ENCODE measurements around the gene MICAL2. TPM values are rescaled to one million over a fixed set of nuclear protein-coding genes. Genes with fewer than 3 reads are reported as not detected.
A peak's percentile ranks its signal among the peaks of the same experiment; 100 is the strongest.

Gene MICAL2
- total RNA-seq, 2 donors from 2014 or later: 60.8 to 124 TPM

DNA sequence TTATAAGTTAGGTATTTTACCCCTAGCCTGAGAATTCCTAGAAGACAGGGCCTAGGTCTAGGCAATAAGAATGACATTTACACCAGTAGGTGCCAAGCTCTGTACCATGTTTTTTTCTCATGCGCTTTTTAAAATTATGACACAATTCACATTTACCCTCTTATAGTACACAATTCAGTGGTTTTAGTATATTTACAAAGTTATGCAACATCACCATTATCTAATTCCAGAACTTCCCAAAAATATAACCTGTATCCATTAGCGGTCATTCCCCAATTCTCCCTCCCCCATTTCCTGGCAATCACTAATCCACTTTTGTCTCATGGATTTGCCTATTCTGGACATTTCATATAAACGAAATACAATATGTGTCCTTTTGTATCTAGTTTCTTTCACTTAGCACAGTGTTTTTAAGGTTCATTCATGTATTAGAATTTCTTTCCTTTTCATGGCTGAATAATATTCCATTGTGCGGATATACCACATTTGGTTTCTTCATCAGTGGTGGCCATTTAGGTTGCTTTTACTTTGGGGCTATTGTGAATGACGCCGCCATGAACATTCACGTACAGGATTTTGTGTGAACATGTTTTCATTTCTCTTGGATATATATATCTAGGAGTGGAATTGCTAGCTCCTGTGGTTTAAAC, 92.4 kb downstream of the MICAL2 start:
- no peak for DNase-seq (ENCODE audit: low spot score in 2 of 2)
- H3K9me3 Mint-ChIP-seq: peaks cover 0 to 14% of the 10 kb centered on the region in 2 donors
- H3K36me3 Mint-ChIP-seq: peaks cover 47 to 73% of the 10 kb centered on the region in 2 donors
- no peak for ATAC-seq
- H3K27ac Mint-ChIP-seq: no peak overlapping the region

DNA sequence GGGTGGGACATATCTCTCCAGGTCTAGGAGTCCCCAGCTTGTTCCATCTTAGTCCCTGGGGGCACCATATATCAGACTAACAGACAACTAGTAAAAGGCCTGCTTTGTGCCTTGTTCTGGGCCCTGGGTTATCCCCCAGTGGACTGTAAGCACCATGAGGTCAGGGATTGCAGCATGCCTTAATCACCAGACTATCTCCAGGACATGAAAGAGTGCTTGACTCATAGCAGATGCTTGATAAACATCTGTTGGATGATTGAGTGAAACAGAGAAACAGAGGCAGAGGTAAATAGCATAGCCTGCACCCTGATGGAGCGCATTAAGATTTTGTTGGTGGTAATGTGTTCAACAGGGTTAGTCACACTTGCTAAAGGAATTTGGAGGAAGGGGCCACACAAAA, 94.1 kb downstream of the MICAL2 start:
- Mint-ChIP-seq H3K9me3 (peaks cover 0 to 14% of the 10 kb centered on the region in 2 donors), H3K36me3 (peaks cover 58 to 77% of the 10 kb centered on the region in 2 donors), H3K27ac (peak overlapping the region in 1 of 2 donors; percentile 89)
- no peak for DNase-seq (ENCODE audit: low spot score in 2 of 2)
- peak in 1 of 2 donors; percentile 65 for ATAC-seq

DNA sequence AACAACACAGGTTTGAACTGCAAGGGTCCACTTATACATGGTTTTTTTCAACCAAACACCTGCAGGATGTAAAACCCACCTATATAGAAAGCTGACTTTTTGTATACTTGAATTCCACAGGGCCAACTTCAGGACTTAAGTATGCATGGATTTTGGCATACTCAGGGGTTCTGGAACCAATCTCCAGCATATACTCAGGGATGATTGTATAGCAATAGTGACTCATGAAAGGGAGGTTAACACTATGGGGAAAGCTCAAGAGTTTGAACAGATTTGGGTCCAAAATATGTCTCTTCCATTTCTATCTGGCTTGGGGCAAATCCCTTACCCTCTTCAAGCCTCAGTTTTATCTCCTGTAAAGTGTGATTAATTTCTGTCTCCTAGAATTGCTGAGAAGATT, 94.9 kb downstream of the MICAL2 start:
- peaks cover 0 to 14% of the 10 kb centered on the region in 2 donors for H3K9me3 Mint-ChIP-seq
- ATAC-seq (peak; percentile 43 to 49), DNase-seq (ENCODE audit: low spot score in 2 of 2) (no peak)
- peaks cover 61 to 83% of the 10 kb centered on the region in 2 donors for H3K36me3 Mint-ChIP-seq
- H3K27ac Mint-ChIP-seq: peak overlapping the region; percentile 10 to 89

DNA sequence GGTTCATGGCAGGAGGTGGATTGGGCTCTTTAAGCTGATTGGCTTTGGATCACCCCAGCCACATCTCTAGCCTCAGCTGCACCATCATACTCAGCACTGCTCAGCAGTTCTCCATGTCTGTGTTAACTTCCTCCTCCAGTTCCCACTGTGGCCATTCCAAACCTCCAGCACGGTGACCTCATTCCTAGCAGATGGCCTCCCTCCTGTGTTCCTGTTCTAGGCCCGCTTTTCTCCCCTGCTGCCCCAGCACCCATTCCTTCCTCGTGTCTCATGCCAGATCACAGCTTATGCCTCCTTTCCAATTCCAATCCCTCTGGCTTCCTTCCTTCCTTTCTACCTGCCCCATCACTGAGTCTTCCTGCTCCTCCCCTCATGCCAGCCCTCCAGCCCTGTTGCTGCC, 96.1 kb downstream of the MICAL2 start:
- DNase-seq (ENCODE audit: low spot score in 2 of 2) (no peak), ATAC-seq (no peak)
- H3K27ac Mint-ChIP-seq: peak overlapping the region; percentile 79 to 89
- peaks cover 66 to 84% of the 10 kb centered on the region in 2 donors for H3K36me3 Mint-ChIP-seq
- peaks cover 0 to 14% of the 10 kb centered on the region in 2 donors for H3K9me3 Mint-ChIP-seq

DNA sequence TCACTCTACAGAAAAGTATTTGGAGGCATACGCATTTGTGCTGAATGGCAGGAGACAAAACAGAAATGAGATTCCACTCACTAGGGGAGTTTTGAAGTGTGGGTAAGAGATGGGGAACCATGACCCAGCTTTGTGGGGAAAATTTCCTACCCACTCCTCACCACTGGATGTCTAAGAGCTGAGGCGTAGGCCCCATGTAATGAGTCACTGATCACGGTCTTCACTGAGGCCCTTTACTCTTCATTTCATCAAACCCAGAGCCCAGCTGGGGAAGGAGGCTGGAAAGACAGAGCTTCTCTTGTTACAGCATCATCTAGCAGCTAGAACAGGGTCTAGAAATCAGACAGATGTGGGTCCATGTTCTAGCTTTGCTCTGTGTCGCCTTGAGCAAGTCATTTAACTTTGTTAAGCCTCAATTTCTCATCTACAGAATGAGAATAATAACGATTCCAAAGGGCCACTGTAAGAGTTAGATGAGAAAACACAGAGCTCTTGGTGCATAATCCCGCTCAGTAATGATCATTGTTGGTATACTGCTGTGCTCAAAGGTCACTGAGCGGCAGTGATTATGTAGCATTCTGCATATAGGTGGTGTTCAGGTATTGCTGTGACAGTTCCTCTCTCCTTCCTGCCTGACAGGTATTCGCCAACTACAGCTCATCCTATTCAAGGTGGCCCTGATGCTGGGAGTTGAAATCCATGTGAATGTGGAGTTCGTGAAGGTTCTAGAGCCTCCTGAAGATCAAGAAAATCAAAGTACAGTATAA, 97.2 kb downstream of the MICAL2 start:
- DNase-seq (ENCODE audit: low spot score in 2 of 2) (peak; percentile 44 to 70), ATAC-seq (peak; percentile 89 to 95)
- H3K27ac Mint-ChIP-seq: peak overlapping the region; percentile 79 to 89
- H3K9me3 Mint-ChIP-seq: peaks cover 0 to 14% of the 10 kb centered on the region in 2 donors
- peaks cover 72 to 91% of the 10 kb centered on the region in 2 donors for H3K36me3 Mint-ChIP-seq

DNA sequence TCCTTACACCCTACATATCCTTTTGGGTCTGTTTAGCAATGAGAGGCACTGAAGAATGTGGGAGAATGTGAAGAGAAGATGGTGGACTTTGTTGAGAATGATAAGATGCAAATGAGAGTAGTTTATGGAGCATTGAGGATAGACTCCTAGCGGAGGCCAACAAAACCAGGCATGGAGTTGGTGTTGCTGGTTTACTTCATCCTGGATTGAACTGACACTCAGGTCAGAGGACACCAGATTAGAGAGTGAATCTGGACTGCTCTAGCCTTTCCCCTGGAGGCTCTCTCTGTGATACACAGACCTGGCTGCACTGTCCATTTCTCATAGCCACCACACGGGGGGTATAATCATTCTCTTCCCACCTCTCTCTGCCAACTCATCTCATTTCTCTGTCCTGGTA, 98.7 kb downstream of the MICAL2 start:
- ATAC-seq: no peak
- Mint-ChIP-seq H3K36me3 (peaks cover 64 to 91% of the 10 kb centered on the region in 2 donors), H3K27ac (no peak overlapping the region)

DNA sequence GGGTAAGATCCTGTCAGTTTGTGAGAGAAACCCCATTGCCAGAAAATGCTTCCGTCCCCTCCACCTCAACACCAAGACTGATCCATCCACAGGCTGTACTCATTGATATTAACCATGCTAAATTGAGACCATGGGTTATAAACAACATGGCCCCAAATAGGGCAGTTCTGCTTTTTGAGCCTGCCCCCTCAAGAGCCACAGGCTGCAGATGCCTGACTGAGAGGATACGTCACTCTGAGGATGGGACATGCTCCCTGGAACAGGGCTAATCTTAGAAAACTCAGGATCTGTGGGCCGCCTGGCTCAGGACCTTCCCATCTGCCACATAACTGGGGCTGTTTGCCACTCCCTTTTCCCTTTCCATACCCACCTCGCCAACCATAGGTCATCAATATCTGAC, 99.8 kb downstream of the MICAL2 start:
- peak overlapping the region in 1 of 2 donors; percentile 26 for H3K27ac Mint-ChIP-seq
- H3K9me3 Mint-ChIP-seq: no peaks in the 10 kb centered on the region
- ATAC-seq (no peak), DNase-seq (ENCODE audit: low spot score in 2 of 2) (no peak)
- peaks cover 56 to 90% of the 10 kb centered on the region in 2 donors for H3K36me3 Mint-ChIP-seq

More for the DNA sequence above, 98.7 kb downstream of the MICAL2 start:
- H3K9me3 Mint-ChIP-seq: peaks cover 0 to 8% of the 10 kb centered on the region in 2 donors
- no peak for DNase-seq (ENCODE audit: low spot score in 2 of 2)

DNA sequence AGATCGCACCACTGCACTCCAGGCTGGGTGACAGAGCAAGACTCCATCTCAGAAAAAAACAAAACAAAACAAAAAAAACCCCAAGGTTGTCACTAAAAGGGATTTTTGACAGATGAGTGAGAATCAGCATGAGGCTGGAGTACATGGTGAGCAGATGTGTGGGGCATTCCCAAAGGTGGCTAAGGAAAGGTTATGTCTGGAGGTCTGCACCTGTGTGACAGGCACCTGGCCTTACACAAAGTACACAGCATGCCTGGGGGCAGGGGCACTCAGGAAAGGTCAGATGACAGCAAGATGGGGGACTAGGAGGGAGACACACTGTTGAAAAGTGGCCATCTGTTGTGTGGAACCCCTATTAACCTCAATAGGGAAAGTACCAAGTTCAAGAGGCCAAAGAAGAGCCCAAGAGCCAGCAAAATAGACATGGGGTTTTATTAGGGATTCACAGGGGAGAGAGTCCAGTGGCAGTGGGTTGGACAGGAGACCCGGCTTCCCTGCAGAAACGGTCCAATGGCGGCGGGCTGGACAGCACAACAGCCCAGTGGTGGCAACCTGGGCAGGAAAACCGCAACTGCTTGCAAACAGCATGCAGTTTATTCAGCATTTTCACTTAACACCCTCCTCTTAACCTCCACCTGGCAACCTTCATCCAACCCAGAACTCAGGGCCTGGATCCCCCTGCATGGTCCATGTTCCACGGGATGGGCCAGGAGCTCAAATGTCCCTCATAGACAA, 101.1 kb downstream of the MICAL2 start:
- Mint-ChIP-seq H3K36me3 (peaks cover 52 to 88% of the 10 kb centered on the region in 2 donors), H3K27ac (peak overlapping the region in 1 of 2 donors; percentile 26), H3K9me3 (no peaks in the 10 kb centered on the region)
- DNase-seq (ENCODE audit: low spot score in 2 of 2): no peak
- no peak for ATAC-seq

DNA sequence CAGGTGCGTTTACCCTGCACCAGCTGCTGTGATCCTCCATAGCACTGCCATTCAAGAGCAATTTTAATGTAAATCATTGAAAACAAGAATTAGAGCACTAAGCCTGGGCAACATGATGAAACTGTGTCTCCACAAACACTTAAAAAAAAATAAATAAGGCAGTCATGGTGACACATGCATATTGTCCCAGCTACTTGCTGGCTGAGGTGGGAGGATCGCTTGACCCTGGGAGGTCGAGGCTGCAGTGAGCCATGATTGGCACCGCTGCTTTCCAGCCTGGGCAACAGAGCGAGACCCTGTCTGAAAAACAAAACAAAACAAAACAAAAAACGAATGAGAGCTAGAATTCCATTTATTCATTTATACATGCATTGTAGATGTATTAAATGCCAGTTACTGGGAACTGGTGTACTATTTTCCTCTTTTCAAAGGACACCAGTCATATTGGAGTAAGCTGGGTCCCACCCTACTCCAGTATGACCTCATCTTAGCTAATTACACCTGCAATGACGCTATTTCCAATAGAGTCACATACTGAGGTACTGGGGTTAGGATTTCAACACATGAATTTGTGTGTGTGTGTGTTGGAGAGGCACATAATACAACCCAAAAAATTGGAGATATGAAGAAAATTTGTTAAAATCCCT, 101.9 kb downstream of the MICAL2 start:
- H3K27ac Mint-ChIP-seq: no peak overlapping the region
- ATAC-seq: no peak
- peaks cover 45 to 81% of the 10 kb centered on the region in 2 donors for H3K36me3 Mint-ChIP-seq
- DNase-seq (ENCODE audit: low spot score in 2 of 2): no peak
- H3K9me3 Mint-ChIP-seq: no peaks in the 10 kb centered on the region

DNA sequence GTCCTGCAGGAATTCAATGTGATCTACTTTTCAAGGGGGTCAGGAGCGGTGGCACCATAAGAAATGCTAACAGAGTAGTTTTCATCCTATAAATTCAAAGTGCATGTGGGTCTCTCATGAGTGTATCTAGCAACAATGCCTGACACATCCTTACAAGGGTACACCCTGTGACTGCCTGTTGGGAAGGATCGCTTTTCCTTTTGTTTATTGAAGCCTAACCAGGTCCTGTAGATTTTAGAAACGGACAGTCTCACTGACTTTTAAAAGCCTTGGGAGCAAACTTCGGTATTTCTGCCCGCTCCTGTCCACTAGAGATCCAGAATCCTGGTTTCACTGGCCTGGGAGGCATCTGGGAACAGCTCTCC, 102.4 kb downstream of the MICAL2 start:
- Mint-ChIP-seq H3K36me3 (peaks cover 43 to 82% of the 10 kb centered on the region in 2 donors), H3K9me3 (no peaks in the 10 kb centered on the region), H3K27ac (no peak overlapping the region)
- DNase-seq (ENCODE audit: low spot score in 2 of 2): no peak
- no peak for ATAC-seq

DNA sequence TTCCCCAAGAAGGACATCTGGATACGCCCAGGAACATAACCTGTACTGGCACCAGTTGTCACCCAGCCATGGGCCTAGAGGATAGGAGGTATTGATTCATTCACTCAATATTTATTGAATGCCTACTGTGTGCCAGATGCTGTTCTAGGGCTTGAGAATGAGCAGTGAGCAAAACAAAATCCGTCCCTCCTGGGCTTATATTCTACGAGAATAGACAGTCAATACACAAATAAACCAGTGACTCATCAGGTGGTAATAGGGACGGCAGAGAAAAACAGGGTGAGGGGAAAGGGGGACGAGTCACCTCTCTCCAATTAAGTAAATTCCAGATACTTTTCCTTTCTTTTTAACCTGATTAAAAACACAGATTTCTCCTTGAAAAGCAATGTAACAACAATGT, 103.5 kb downstream of the MICAL2 start:
- no peak overlapping the region for H3K27ac Mint-ChIP-seq
- ATAC-seq (peak in 1 of 2 donors; percentile 38), DNase-seq (ENCODE audit: low spot score in 2 of 2) (no peak)

DNA sequence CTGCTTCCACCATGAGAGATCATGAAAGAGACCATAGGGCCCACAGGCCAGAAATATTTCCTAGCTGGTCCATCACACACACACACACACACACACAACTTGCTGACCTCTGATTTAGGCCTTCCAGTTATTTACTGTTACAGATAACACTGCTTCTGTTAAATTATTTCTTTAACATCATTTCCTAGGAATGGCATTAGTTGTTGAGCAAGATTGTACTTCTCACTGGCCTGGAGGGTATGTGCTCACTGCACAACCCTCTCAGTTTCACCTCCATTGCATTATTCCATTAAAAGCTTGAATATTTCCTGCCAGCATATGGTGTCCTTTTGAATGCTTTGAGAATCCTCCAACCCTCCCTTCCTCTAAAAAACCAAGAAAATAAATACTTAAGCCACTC, 104.4 kb downstream of the MICAL2 start:
- H3K27ac Mint-ChIP-seq: no peak overlapping the region
- no peak for DNase-seq (ENCODE audit: low spot score in 2 of 2)
- H3K36me3 Mint-ChIP-seq: peaks cover 25 to 72% of the 10 kb centered on the region in 2 donors
- no peaks in the 10 kb centered on the region for H3K9me3 Mint-ChIP-seq
- no peak for ATAC-seq

More for the DNA sequence above, 103.5 kb downstream of the MICAL2 start:
- H3K9me3 Mint-ChIP-seq: no peaks in the 10 kb centered on the region
- peaks cover 32 to 81% of the 10 kb centered on the region in 2 donors for H3K36me3 Mint-ChIP-seq

DNA sequence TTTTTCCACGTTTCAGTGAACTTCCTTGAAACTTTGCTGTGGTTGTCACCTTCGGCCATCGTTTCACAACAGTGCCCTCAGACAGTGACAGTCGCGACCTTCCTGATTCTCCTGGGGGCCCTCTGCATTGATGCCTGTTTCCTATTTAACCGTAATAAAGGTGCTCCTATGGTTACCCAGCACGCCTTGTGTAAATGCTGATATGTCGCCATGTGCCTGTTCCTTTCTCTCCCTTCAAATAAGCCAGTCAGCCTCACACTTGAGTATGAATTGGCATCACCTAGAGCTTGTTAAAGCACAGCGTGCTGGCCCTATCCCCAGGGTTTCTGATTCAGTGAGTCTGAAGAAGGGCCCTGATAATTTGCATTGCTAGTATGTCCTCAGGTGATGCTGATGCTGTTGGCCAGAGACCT, 104.8 kb downstream of the MICAL2 start:
- H3K9me3 Mint-ChIP-seq: no peaks in the 10 kb centered on the region
- DNase-seq (ENCODE audit: low spot score in 2 of 2) (no peak), ATAC-seq (no peak)
- H3K27ac Mint-ChIP-seq: peak overlapping the region in 1 of 2 donors; percentile 29
- peaks cover 25 to 70% of the 10 kb centered on the region in 2 donors for H3K36me3 Mint-ChIP-seq

DNA sequence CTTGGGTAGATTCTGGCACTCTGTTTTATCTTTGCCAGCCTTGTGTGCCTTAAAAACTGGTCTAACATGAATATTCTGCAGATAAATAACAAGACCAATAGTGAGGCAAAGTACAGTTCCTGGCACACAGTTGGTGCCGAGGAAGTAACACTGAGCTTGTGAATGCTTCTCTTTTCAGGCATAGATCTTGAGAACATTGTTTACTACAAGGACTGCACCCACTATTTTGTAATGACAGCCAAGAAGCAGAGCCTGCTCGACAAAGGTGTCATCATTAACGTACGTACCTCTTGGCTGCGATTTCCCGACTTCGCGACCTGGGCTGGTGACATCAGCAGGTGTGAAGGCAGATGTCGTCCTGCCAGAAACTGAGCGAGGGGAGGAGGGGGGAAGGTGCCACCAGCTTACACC, 105.7 kb downstream of the MICAL2 start:
- Mint-ChIP-seq H3K27ac (no peak overlapping the region), H3K9me3 (no peaks in the 10 kb centered on the region), H3K36me3 (peaks cover 18 to 66% of the 10 kb centered on the region in 2 donors)
- DNase-seq (ENCODE audit: low spot score in 2 of 2): no peak
- no peak for ATAC-seq

DNA sequence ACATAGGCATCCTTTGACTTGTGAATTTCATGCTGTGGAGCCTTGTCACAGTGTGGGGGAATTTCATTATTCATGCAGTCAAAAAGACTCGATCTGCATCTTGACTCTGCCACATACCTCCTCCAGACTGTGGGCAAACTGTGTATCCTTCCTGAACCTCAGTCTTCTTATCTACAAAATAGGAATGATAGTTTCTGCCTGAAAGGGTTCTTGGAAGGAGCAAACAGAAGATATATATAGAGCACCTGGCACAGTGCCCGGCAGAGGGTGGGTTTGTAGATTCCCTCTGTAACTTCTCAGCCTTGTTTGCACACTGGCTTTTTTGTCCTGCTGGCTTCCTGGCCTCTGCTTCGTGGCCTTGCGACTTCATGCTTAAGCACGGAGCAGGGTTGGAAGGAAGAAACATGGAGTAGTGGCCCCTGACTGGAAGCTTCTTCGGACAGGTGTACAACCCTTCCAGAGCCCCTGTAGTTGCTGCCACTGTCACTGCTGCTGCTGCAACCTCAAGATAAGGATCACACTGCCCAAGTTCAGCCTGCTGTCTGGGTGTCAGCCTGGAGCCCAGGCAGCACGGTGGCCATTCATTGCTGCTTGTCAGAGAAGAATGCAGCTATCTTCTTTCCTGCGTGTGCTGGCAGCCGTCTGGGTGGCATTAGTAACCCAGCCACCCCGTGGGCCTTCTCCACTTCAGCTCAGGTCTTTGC, 106.4 kb downstream of the MICAL2 start:
- DNase-seq (ENCODE audit: low spot score in 2 of 2): no peak
- Mint-ChIP-seq H3K9me3 (no peaks in the 10 kb centered on the region), H3K27ac (no peak overlapping the region), H3K36me3 (peaks cover 18 to 68% of the 10 kb centered on the region in 2 donors)
- no peak for ATAC-seq

DNA sequence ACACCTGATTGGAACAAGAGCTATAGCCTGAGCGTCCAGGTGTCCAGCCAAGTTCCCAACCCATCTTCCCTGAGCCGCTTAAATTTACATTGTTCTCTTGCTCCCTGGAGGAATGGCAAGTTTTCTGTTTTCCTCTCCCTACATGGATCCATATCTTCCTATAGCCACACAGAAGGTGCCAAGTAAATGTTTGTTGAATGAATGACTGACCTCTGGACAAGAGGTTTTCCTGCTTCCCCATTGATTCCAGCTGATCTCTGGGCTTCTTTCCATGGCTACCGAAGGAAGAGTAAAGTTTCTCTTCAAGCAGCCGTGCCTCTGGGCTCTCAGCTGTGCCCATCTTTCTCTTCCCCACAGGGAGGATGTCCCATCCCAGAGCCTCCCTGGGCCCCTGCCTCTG, 107.5 kb downstream of the MICAL2 start:
- ATAC-seq (no peak), DNase-seq (ENCODE audit: low spot score in 2 of 2) (no peak)
- Mint-ChIP-seq H3K9me3 (no peaks in the 10 kb centered on the region), H3K36me3 (peaks cover 12 to 62% of the 10 kb centered on the region in 2 donors), H3K27ac (peak overlapping the region in 1 of 2 donors; percentile 91)
